HG02759 (cell line): ENCODE measurements around the gene ACTN1.

Source experiments
- ATAC-seq: cut with Tn5 transposase; IDR thresholded peaks from one replicate; pipeline ENCODE4 v1.9.1; 2021; ENCODE audit warnings: mild to moderate bottlenecking, moderate library complexity; ENCODE audit not compliant: unreplicated experiment

The ACTN1 gene

GRCh38 chr14:68970038-68970612 lies 9.0 kb downstream of the ACTN1 start:
- no peak for ATAC-seq

- ATAC-seq, result no peak
These were observed 9.6 kb downstream of the ACTN1 start for GRCh38 chr14:68969278-68970033.

GRCh38 chr14:68968721-68969120 lies 10.4 kb downstream of the ACTN1 start:
- ATAC-seq, result no peak

- no peak for ATAC-seq
These were observed 11.1 kb downstream of the ACTN1 start for GRCh38 chr14:68968051-68968450.

- ATAC-seq, result no peak
These were observed 11.6 kb downstream of the ACTN1 start for GRCh38 chr14:68967459-68967940.

GRCh38 chr14:68966872-68967301 lies 12.2 kb downstream of the ACTN1 start:
- no peak for ATAC-seq

GRCh38 chr14:68965261-68965761 lies 13.8 kb downstream of the ACTN1 start:
- ATAC-seq, result no peak

GRCh38 chr14:68964300-68965093 lies 14.6 kb downstream of the ACTN1 start:
- no peak for ATAC-seq

GRCh38 chr14:68962681-68963080 lies 16.4 kb downstream of the ACTN1 start:
- ATAC-seq, result no peak

GRCh38 chr14:68961781-68962584 lies 17.1 kb downstream of the ACTN1 start:
- ATAC-seq, result no peak

- ATAC-seq, result no peak
These were observed 17.7 kb downstream of the ACTN1 start for GRCh38 chr14:68961361-68961760.

- no peak for ATAC-seq
These were observed 19.0 kb downstream of the ACTN1 start for GRCh38 chr14:68960123-68960522.

- ATAC-seq, result no peak
These were observed 20.1 kb downstream of the ACTN1 start for GRCh38 chr14:68959035-68959434.

- no peak for ATAC-seq
These were observed 20.5 kb downstream of the ACTN1 start for GRCh38 chr14:68958553-68958952.

- ATAC-seq, result no peak
These were observed 21.3 kb downstream of the ACTN1 start for GRCh38 chr14:68957775-68958174.

GRCh38 chr14:68956724-68957123 lies 22.4 kb downstream of the ACTN1 start:
- no peak for ATAC-seq

- no peak for ATAC-seq
These were observed 23.3 kb downstream of the ACTN1 start for GRCh38 chr14:68955851-68956179.

GRCh38 chr14:68955164-68955850 lies 23.8 kb downstream of the ACTN1 start:
- no peak for ATAC-seq

GRCh38 chr14:68953196-68953555 lies 25.9 kb downstream of the ACTN1 start:
- no peak for ATAC-seq

GRCh38 chr14:68952531-68953195 lies 26.4 kb downstream of the ACTN1 start:
- no peak for ATAC-seq
